Measurements from ENCODE around the gene GULP1. TPM values are rescaled to one million over a fixed set of nuclear protein-coding genes. Genes with fewer than 3 reads are reported as not detected.

Gene GULP1
- total RNA-seq, 4 donors from 2014 or later: 34.0 to 46.3 (median 38.0) TPM

- peaks cover 0 to 8% of the 10 kb centered on the region in 2 donors for H3K4me1 ChIP-seq
- no peaks in the 10 kb centered on the region for H3K9me3 ChIP-seq
- 95 to 97% methylated on average over 1 of the region's 1 CpG for WGBS, 2 donors
- DNase-seq: no peak
- no peak for TF ChIP-seq POLR2A (IDR thresholded peaks at IDR 0.05)
- TF ChIP-seq CTCF (IDR thresholded peaks at IDR 0.05): no peak
- no peaks in the 10 kb centered on the region for H3K36me3 ChIP-seq
- no peaks in the 10 kb centered on the region for H3K27me3 ChIP-seq
- H3K4me3 ChIP-seq (replicated peaks in 1 of 3): no peak overlapping the region
- no peak overlapping the region for H3K27ac ChIP-seq
- intact Hi-C loops (cut with DNase I): no loop called here
Measured at GRCh38 chr2:188497726-188498125, 206.1 kb downstream of the GULP1 start.

GRCh38 chr2:188503975-188504374 is 212.3 kb downstream of the GULP1 start:
- no peaks in the 10 kb centered on the region for H3K36me3 ChIP-seq
- intact Hi-C loops (cut with DNase I): no loop called here
- no peak for DNase-seq
- no peak overlapping the region for H3K4me3 ChIP-seq (replicated peaks in 1 of 3)
- H3K27me3 ChIP-seq: no peaks in the 10 kb centered on the region
- TF ChIP-seq CTCF (IDR thresholded peaks at IDR 0.05) (no peak), POLR2A (IDR thresholded peaks at IDR 0.05) (no peak)
- WGBS, 2 donors: 75 to 81% methylated on average over 1 of the region's 1 CpG
- no peaks in the 10 kb centered on the region for H3K9me3 ChIP-seq
- H3K4me1 ChIP-seq: no peaks in the 10 kb centered on the region
- H3K27ac ChIP-seq: no peak overlapping the region

- DNase-seq: no peak
- Histone ChIP-seq H3K27me3 (no peaks in the 10 kb centered on the region), H3K36me3 (no peaks in the 10 kb centered on the region), H3K4me3 (replicated peaks in 1 of 3) (no peak overlapping the region), H3K4me1 (no peaks in the 10 kb centered on the region), H3K9me3 (no peaks in the 10 kb centered on the region), H3K27ac (no peak overlapping the region)
- no peak for TF ChIP-seq CTCF (IDR thresholded peaks at IDR 0.05)
- TF ChIP-seq POLR2A (IDR thresholded peaks at IDR 0.05): no peak
- 89 to 97% methylated on average over 1 of the region's 1 CpG for WGBS, 2 donors
- intact Hi-C loops (cut with DNase I): no loop called here
Measured at GRCh38 chr2:188506843-188507242, 215.2 kb downstream of the GULP1 start.

- no peaks in the 10 kb centered on the region for H3K36me3 ChIP-seq
- TF ChIP-seq POLR2A (IDR thresholded peaks at IDR 0.05): no peak
- no peak for TF ChIP-seq CTCF (IDR thresholded peaks at IDR 0.05)
- H3K4me3 ChIP-seq (replicated peaks in 1 of 3): no peak overlapping the region
- 35 to 52% methylated on average over 2 of the region's 2 CpGs for WGBS, 2 donors
- intact Hi-C loops (cut with DNase I): no loop called here
- H3K27me3 ChIP-seq: no peaks in the 10 kb centered on the region
- peak in 1 of 2 donors; percentile 12 for DNase-seq
- no peaks in the 10 kb centered on the region for H3K9me3 ChIP-seq
- H3K4me1 ChIP-seq: no peaks in the 10 kb centered on the region
- H3K27ac ChIP-seq: no peak overlapping the region
Measured at GRCh38 chr2:188511346-188511745, 219.7 kb downstream of the GULP1 start.

- Histone ChIP-seq H3K4me1 (no peaks in the 10 kb centered on the region), H3K36me3 (no peaks in the 10 kb centered on the region), H3K27ac (no peak overlapping the region), H3K27me3 (no peaks in the 10 kb centered on the region), H3K4me3 (replicated peaks in 1 of 3) (no peak overlapping the region), H3K9me3 (no peaks in the 10 kb centered on the region)
- no peak for TF ChIP-seq POLR2A (IDR thresholded peaks at IDR 0.05)
- peak in 5 of 6 experiments; percentile 17 to 73 (median 55) for TF ChIP-seq CTCF (IDR thresholded peaks at IDR 0.05)
- WGBS, 2 donors: 11 to 14% methylated on average over 2 of the region's 2 CpGs
- no peak for DNase-seq
- intact Hi-C loops (cut with DNase I): no loop called here
Measured at GRCh38 chr2:188512456-188512855, 220.8 kb downstream of the GULP1 start.
